Fibroblast of the conjunctiva (primary cell): ENCODE results near the gene ZNF593.

Source experiments
- DNase-seq: peaks from one replicate; pipeline ENCODE4 v3.0.0-alpha.2; 2010; ENCODE audit warnings: low read depth

Gene ZNF593

GRCh38 chr1:26148887-26149286 is 20.8 kb upstream of the ZNF593 start:
- DNase-seq: no peak

DNA sequence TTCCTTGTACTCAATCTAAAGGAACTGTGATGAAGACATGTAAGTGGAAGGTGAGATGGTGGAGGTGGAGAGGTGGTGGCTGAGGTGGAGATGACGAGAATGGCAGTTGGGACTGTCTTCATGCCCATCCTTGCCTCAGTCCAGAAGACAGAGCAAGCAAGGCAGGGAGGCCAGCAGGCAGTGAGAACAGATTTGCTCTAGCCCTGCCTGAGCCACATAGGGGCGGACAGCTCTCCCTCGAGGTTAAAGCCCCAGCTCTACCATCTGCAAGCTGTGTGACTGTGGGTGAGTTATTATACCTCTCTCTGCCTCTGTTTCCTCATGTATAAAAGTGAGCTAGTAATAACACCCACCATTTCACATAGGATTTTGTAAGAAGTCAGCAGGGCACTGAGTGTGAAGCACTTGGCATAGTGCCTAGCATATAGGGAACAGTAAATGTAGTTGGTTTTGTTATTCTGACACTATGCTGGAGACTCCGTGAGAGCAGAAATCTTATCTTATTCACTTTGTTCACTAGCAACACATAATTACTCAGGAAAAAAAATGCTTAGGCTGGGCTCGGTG is 15.7 kb upstream of the ZNF593 start:
- no peak for DNase-seq

DNA sequence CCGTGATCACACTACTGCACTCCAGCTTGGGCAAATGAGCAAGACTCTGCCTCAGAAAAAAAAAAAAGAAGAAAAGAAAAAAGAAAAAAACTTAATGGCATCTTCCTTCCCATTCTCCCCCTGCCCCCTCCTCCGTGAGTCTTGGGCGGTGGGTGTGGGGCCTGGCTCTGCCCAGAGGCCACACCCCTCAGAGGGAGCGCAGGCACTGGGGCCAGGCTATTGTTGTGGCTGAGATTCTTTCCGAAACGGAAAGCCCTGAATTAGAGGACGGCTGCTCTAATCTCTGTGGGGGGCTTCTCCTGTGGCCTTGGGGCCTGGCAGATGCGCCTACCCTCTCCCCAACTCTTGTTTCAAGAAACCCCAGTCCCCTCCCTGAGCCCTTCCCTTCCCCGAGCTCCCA is 15.0 kb upstream of the ZNF593 start:
- no peak for DNase-seq

- DNase-seq: no peak
Observed at GRCh38 chr1:26155370-26156284, 14.1 kb upstream of the ZNF593 start.

GRCh38 chr1:26156285-26157038 is 13.2 kb upstream of the ZNF593 start:
- no peak for DNase-seq

- DNase-seq: no peak
Observed at GRCh38 chr1:26158271-26158907, 11.3 kb upstream of the ZNF593 start.

GRCh38 chr1:26158908-26159742 is 10.6 kb upstream of the ZNF593 start, which contains the start of gene FAM110D:
TSS of gene FAM110D (plus strand) at chr1:26159079. CDS start at chr1:26161292, 2,213 bp downstream.
- DNase-seq: no peak

GRCh38 chr1:26159743-26160039 is 10.0 kb upstream of the ZNF593 start:
- DNase-seq: no peak

- no peak for DNase-seq
Observed at GRCh38 chr1:26160527-26161414, 8.9 kb upstream of the ZNF593 start.

DNA sequence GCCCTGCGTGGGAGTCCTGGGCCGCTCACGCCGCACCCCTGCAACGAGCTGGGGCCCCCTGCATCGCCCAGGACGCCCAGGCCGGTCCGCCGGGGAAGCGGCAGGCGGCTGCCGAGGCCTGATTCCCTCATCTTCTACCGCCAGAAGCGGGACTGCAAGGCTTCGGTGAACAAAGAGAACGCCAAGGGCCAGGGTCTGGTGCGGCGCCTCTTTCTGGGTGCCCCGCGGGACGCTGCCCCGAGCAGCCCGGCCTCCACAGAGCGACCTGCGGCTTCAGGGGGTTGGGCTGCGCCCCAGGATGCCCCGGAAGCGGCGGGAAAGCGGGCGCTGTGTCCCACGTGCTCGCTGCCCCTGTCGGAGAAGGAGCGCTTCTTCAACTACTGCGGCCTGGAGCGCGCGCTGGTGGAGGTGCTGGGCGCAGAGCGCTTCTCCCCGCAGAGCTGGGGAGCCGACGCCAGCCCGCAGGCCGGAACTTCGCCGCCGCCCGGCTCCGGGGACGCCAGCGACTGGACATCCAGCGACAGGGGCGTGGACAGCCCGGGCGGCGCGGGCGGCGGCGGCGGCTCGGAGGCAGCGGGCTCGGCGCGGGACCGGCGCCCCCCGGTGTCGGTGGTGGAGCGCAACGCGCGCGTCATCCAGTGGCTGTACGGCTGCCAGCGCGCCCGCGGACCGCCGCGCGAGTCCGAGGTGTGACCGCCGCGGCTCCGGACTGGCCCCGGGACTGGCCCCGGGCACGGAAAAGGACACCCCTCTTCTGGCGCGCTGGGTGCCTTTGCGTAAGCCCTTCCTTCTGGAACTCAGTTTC is 8.1 kb upstream of the ZNF593 start:
- no peak for DNase-seq

DNA sequence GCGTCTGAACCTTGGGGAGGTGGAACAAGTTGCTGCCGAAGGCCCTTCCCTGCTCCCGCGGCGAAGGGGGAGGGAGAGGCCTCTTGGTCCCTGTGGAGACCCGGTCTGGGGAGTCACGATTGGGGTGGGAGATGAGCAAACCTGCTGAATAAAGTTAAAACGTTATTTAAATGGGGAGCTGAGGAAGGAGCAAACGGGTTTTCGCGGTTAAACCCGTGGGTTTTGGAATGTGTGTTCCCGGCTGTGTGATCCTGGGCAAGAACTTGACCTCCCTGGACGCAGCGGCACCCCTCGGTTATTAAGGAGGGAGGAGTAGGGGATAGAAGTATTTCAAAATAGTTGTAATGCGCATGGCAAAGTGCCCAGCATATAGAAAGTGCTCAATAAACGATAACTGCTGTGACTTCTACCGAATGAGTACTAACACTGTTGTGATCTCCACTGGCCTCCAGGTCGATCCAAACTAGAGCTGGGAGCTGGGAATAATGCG is 7.4 kb upstream of the ZNF593 start:
- DNase-seq: no peak

- no peak for DNase-seq
Observed at GRCh38 chr1:26163684-26164035, 6.0 kb upstream of the ZNF593 start.

- DNase-seq: no peak
Observed at GRCh38 chr1:26164036-26164860, 5.5 kb upstream of the ZNF593 start.

GRCh38 chr1:26164861-26165842 is 4.6 kb upstream of the ZNF593 start:
- no peak for DNase-seq

DNA sequence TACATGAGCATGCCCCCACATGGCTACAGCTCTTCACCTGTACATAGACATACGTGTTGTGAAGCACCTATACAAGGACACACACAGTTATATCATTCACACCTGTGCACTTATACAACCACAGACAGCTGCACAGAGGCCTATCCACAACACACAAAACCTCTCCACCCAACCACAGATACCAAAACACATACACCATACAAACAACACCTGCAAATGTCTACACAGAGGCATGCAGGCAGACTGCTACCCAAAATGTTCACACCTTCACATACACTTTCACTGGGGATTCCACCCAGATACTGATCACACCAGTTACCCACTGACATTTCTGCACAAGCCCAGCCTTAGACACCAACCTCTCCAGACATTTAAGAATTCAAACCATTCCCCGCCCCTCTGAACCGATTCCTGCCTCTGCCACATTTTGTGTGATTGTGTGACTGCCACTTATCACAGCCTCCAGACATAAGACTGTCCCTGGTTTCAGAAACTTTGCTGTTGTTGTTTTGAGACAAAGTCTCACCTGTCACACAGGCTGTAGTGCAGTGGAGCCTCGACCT is 2.9 kb upstream of the ZNF593 start:
- DNase-seq: no peak

GRCh38 chr1:26168410-26169197 is 1.1 kb upstream of the ZNF593 start, which contains the start of gene C1orf232:
TSS of gene C1orf232 (minus strand) at chr1:26168963. CDS start at chr1:26168499, 464 bp downstream.
- DNase-seq: no peak
